ENCODE measurements around the gene COL26A1. TPM values are rescaled to one million over a fixed set of nuclear protein-coding genes. Genes with fewer than 3 reads are reported as not detected.

Gene COL26A1
- polyA plus RNA-seq, 1 donor from 2014 or later = 36.6 TPM

- no peaks in the 10 kb centered on the region for H3K79me2 ChIP-seq (replicated peaks; ENCODE audit: insufficient read depth, low read length)
- H4K20me1 ChIP-seq (ENCODE audit: insufficient read depth) = no peaks in the 10 kb centered on the region
- H3K27me3 ChIP-seq (ENCODE audit: insufficient read depth, low read depth, low read length) = no peaks in the 10 kb centered on the region
- H3K9ac ChIP-seq (ENCODE audit: low read length) = no peak overlapping the region
- H3K27ac ChIP-seq (ENCODE audit: low read length) = no peak overlapping the region
- no peaks in the 10 kb centered on the region for H3F3A ChIP-seq (ENCODE audit: insufficient read depth, low read length, poor library complexity, severe bottlenecking)
- H2AFZ ChIP-seq (ENCODE audit: low read depth, low read length) = no peak overlapping the region
- no peak overlapping the region for H3K4me2 ChIP-seq (ENCODE audit: low read length)
- no peak overlapping the region for H3K4me3 ChIP-seq (ENCODE audit: low read length)
- no peaks in the 10 kb centered on the region for H3K36me3 ChIP-seq (ENCODE audit: insufficient read depth, low read length)
- no peaks in the 10 kb centered on the region for H3K9me2 ChIP-seq (ENCODE audit: insufficient read depth, low read length)
- TF ChIP-seq RAD21 (conservative IDR thresholded peaks at IDR 0.05) (no peak), EP300 (conservative IDR thresholded peaks at IDR 0.05; ENCODE audit: poor library complexity, severe bottlenecking) (no peak), MXI1 (conservative IDR thresholded peaks at IDR 0.05; ENCODE audit: poor library complexity, severe bottlenecking) (no peak), REST (IDR thresholded peaks at IDR 0.05; ENCODE audit: borderline replicate concordance) (no peak), TAF1 (IDR thresholded peaks at IDR 0.05; ENCODE audit: low read depth) (no peak), POLR2AphosphoS5 (IDR thresholded peaks at IDR 0.05) (no peak), SMC3 (conservative IDR thresholded peaks at IDR 0.05; ENCODE audit: poor library complexity) (no peak), CTCF (IDR thresholded peaks at IDR 0.05; ENCODE audit: poor library complexity, severe bottlenecking) (no peak), EZH2 (IDR thresholded peaks at IDR 0.05; ENCODE audit: borderline replicate concordance, insufficient read depth, low read length, poor library complexity, severe bottlenecking) (no peak)
- peaks cover 5% of the 10 kb centered on the region for H3K9me3 ChIP-seq (ENCODE audit: low read length)
These were observed 214.3 kb downstream of the COL26A1 start for GRCh38 chr7:101576998-101577397.

- H3K9ac ChIP-seq (ENCODE audit: low read length) = no peak overlapping the region
- no peak for TF ChIP-seq REST (IDR thresholded peaks at IDR 0.05; ENCODE audit: borderline replicate concordance)
- no peak for TF ChIP-seq RAD21 (conservative IDR thresholded peaks at IDR 0.05)
- no peak for TF ChIP-seq POLR2AphosphoS5 (IDR thresholded peaks at IDR 0.05)
- TF ChIP-seq SMC3 (conservative IDR thresholded peaks at IDR 0.05; ENCODE audit: poor library complexity) = no peak
- TF ChIP-seq TAF1 (IDR thresholded peaks at IDR 0.05; ENCODE audit: low read depth) = no peak
- no peak for TF ChIP-seq EP300 (conservative IDR thresholded peaks at IDR 0.05; ENCODE audit: poor library complexity, severe bottlenecking)
- no peak for TF ChIP-seq MXI1 (conservative IDR thresholded peaks at IDR 0.05; ENCODE audit: poor library complexity, severe bottlenecking)
- TF ChIP-seq EZH2 (IDR thresholded peaks at IDR 0.05; ENCODE audit: borderline replicate concordance, insufficient read depth, low read length, poor library complexity, severe bottlenecking) = no peak
- TF ChIP-seq CTCF (IDR thresholded peaks at IDR 0.05; ENCODE audit: poor library complexity, severe bottlenecking) = no peak
These were observed 215.9 kb downstream of the COL26A1 start for GRCh38 chr7:101578552-101578951.

More at GRCh38 chr7:101578552-101578951, 215.9 kb downstream of the COL26A1 start:
- Histone ChIP-seq H3K79me2 (replicated peaks; ENCODE audit: insufficient read depth, low read length) (no peaks in the 10 kb centered on the region), H3K9me3 (ENCODE audit: low read length) (no peaks in the 10 kb centered on the region), H2AFZ (ENCODE audit: low read depth, low read length) (no peak overlapping the region), H3K27me3 (ENCODE audit: insufficient read depth, low read depth, low read length) (no peaks in the 10 kb centered on the region), H3K4me3 (ENCODE audit: low read length) (no peak overlapping the region), H3K4me2 (ENCODE audit: low read length) (no peak overlapping the region), H3K9me2 (ENCODE audit: insufficient read depth, low read length) (no peaks in the 10 kb centered on the region), H3K27ac (ENCODE audit: low read length) (no peak overlapping the region), H3K36me3 (ENCODE audit: insufficient read depth, low read length) (no peaks in the 10 kb centered on the region), H4K20me1 (ENCODE audit: insufficient read depth) (no peaks in the 10 kb centered on the region), H3F3A (ENCODE audit: insufficient read depth, low read length, poor library complexity, severe bottlenecking) (no peaks in the 10 kb centered on the region)

Data from neural cell (in vitro differentiated cells).